Measurements from ENCODE around the gene ZSCAN30. TPM values are rescaled to one million over a fixed set of nuclear protein-coding genes. Genes with fewer than 3 reads are reported as not detected.

ZSCAN30 gene
- total and polyA plus RNA-seq, 2 donors (not counting 3 experiments of a cell fraction or from before 2014, with no cell fraction given): 6.7 to 18.0 TPM

- peaks cover 7% of the 10 kb centered on the region for H3K79me2 ChIP-seq (ENCODE audit: control insufficient read depth, insufficient read depth, low read length)
- H3K9ac ChIP-seq (replicated peaks; ENCODE audit: extremely low read depth, insufficient read depth, low read length): no peak overlapping the region
- ChIA-PET POLR2A (no interaction called here), CTCF (no interaction called here)
- no peak overlapping the region for H2AFZ ChIP-seq (ENCODE audit: low read depth, low read length)
- H3K9me3 ChIP-seq (replicated peaks; ENCODE audit: control insufficient read depth, insufficient read depth, low read length): peaks cover 35% of the 10 kb centered on the region
- no peak for DNase-seq (ENCODE audit: low read depth, low spot score)
- BruUV-seq (replicated peaks): no TSS peak
- H3K4me2 ChIP-seq (ENCODE audit: insufficient read depth, low read length): no peak overlapping the region
- TF ChIP-seq JUN (IDR thresholded peaks at IDR 0.05; ENCODE audit: borderline replicate concordance, insufficient read depth, insufficient read length, low read depth) (no peak), EZH2 (IDR thresholded peaks at IDR 0.05; ENCODE audit: borderline replicate concordance, low read depth, low read length, severe bottlenecking) (no peak), MYC (IDR thresholded peaks at IDR 0.05; ENCODE audit: low read depth, low read length) (no peak), GATA2 (IDR thresholded peaks at IDR 0.05; ENCODE audit: insufficient read depth, insufficient read length, low read depth, low read length) (no peak), MAX (IDR thresholded peaks at IDR 0.05; ENCODE audit: insufficient read depth, insufficient read length) (no peak), FOS (IDR thresholded peaks at IDR 0.05; ENCODE audit: borderline replicate concordance, insufficient read depth, low read length) (no peak), CTCF (IDR thresholded peaks at IDR 0.05; ENCODE audit: extremely low read depth in 1 of 2, insufficient read depth in 1 of 2, low read depth in 1 of 2, low read length in 2 of 2) (no peak), POLR2AphosphoS5 (IDR thresholded peaks at IDR 0.05; ENCODE audit: insufficient read depth, low read depth, low read length) (no peak), POLR2A (IDR thresholded peaks at IDR 0.05; ENCODE audit: low read depth, low read length) (no peak)
- H3K4me1 ChIP-seq (ENCODE audit: control insufficient read depth, extremely low read depth, insufficient read depth, low read length): no peaks in the 10 kb centered on the region
- peaks cover 3 to 5% of the 10 kb centered on the region in 2 experiments for H3K36me3 ChIP-seq (ENCODE audit: control insufficient read depth in 2 of 2, extremely low read depth in 1 of 2, insufficient read depth in 2 of 2, low read length in 2 of 2)
- no peaks in the 10 kb centered on the region for H3K27me3 ChIP-seq (ENCODE audit: control insufficient read depth in 2 of 2, insufficient read depth in 2 of 2, low read length in 2 of 2)
- no peak overlapping the region for H3K27ac ChIP-seq (ENCODE audit: insufficient read depth, low read depth, low read length)
- dilution Hi-C loops (cut with MboI; ENCODE audit: extremely low pct_ligation_motif_present, low sequenced_read_pairs): no loop called here
- no peak overlapping the region for H3K4me3 ChIP-seq (replicated peaks in 1 of 3; ENCODE audit: insufficient read depth in 1 of 3, low read depth in 1 of 3, low read length in 3 of 3)
- H3K9me1 ChIP-seq (replicated peaks; ENCODE audit: control insufficient read depth, extremely low read depth, insufficient read depth, low read length): no peaks in the 10 kb centered on the region
- peaks cover 2% of the 10 kb centered on the region for H4K20me1 ChIP-seq (replicated peaks; ENCODE audit: control insufficient read depth, extremely low read depth, insufficient read depth, low read length)
- no peak for FAIRE-seq
- intact Hi-C loops (cut with micrococcal nuclease): no loop called here
Observed at GRCh38 chr18:35306588-35307250, 16.7 kb upstream of the ZSCAN30 start.

Measured in endothelial cell of umbilical vein (primary cell).